ENCODE measurements around the gene SH3BP5. TPM values are rescaled to one million over a fixed set of nuclear protein-coding genes. Genes with fewer than 3 reads are reported as not detected.
A peak's percentile ranks its signal among the peaks of the same experiment; 100 is the strongest.

The SH3BP5 gene
- total RNA-seq, 1 donor from 2014 or later = 9.3 TPM

- H3K36me3 ChIP-seq (ENCODE audit: control insufficient read depth, insufficient read depth, low read length) = no peaks in the 10 kb centered on the region
- no peak for TF ChIP-seq CTCF (IDR thresholded peaks at IDR 0.05; ENCODE audit: insufficient read depth, low read length, poor library complexity, severe bottlenecking)
- no peak for DNase-seq (ENCODE audit: low read depth)
- H3K27me3 ChIP-seq (ENCODE audit: control insufficient read depth, insufficient read depth, low read length) = no peaks in the 10 kb centered on the region
- H3K4me3 ChIP-seq (ENCODE audit: low read depth, low read length) = no peak overlapping the region
Measured at GRCh38 chr3:15211937-15212336, 120.4 kb downstream of the SH3BP5 start.

- Histone ChIP-seq H3K27me3 (ENCODE audit: control insufficient read depth, insufficient read depth, low read length) (no peaks in the 10 kb centered on the region), H3K36me3 (ENCODE audit: control insufficient read depth, insufficient read depth, low read length) (no peaks in the 10 kb centered on the region), H3K4me3 (ENCODE audit: low read depth, low read length) (no peak overlapping the region)
- DNase-seq (ENCODE audit: low read depth) = no peak
- no peak for TF ChIP-seq CTCF (IDR thresholded peaks at IDR 0.05; ENCODE audit: insufficient read depth, low read length, poor library complexity, severe bottlenecking)
Measured at GRCh38 chr3:15207836-15208504, 124.4 kb downstream of the SH3BP5 start.

- Histone ChIP-seq H3K4me3 (ENCODE audit: low read depth, low read length) (peak overlapping the region; percentile 93), H3K36me3 (ENCODE audit: control insufficient read depth, insufficient read depth, low read length) (no peaks in the 10 kb centered on the region), H3K27me3 (ENCODE audit: control insufficient read depth, insufficient read depth, low read length) (no peaks in the 10 kb centered on the region)
- DNase-seq (ENCODE audit: low read depth) = no peak
- no peak for TF ChIP-seq CTCF (IDR thresholded peaks at IDR 0.05; ENCODE audit: insufficient read depth, low read length, poor library complexity, severe bottlenecking)
Measured at GRCh38 chr3:15206662-15207576, 125.5 kb downstream of the SH3BP5 start.

- peak; percentile 66 for DNase-seq (ENCODE audit: low read depth)
- Histone ChIP-seq H3K4me3 (ENCODE audit: low read depth, low read length) (peak within 1 kb of the TSS; percentile 93), H3K36me3 (ENCODE audit: control insufficient read depth, insufficient read depth, low read length) (no peaks in the 10 kb centered on the region), H3K27me3 (ENCODE audit: control insufficient read depth, insufficient read depth, low read length) (no peaks in the 10 kb centered on the region)
- TF ChIP-seq CTCF (IDR thresholded peaks at IDR 0.05; ENCODE audit: insufficient read depth, low read length, poor library complexity, severe bottlenecking) = peak; percentile 46
Measured at GRCh38 chr3:15205934-15206661, 126.3 kb downstream of the SH3BP5 start, which contains the start of gene CAPN7. CAPN7 (plus strand) TSS chr3:15206246; CDS start chr3:15206496, 250 bp downstream.

- Histone ChIP-seq H3K36me3 (ENCODE audit: control insufficient read depth, insufficient read depth, low read length) (no peaks in the 10 kb centered on the region), H3K27me3 (ENCODE audit: control insufficient read depth, insufficient read depth, low read length) (no peaks in the 10 kb centered on the region), H3K4me3 (ENCODE audit: low read depth, low read length) (peak overlapping the region; percentile 93)
- no peak for TF ChIP-seq CTCF (IDR thresholded peaks at IDR 0.05; ENCODE audit: insufficient read depth, low read length, poor library complexity, severe bottlenecking)
- DNase-seq (ENCODE audit: low read depth) = no peak
Measured at GRCh38 chr3:15205482-15205933, 126.9 kb downstream of the SH3BP5 start.

Other genes with a start within 250 kb of the SH3BP5 start
- 21.1 and 23.9 TPM in 2 replicates for gene RBSN, start 233.4 kb downstream of the SH3BP5 start, total RNA-seq
- 15.8 and 21.0 TPM in 2 replicates for gene CAPN7, start 126.3 kb downstream of the SH3BP5 start, total RNA-seq
- 26.1 and 31.6 TPM in 2 replicates for gene METTL6, start 95.0 kb upstream of the SH3BP5 start, total RNA-seq
- 33.1 and 35.8 TPM in 2 replicates for gene EAF1, start 95.0 kb upstream of the SH3BP5 start, total RNA-seq
- gene COLQ, start 189.1 kb upstream of the SH3BP5 start, total RNA-seq = 0.13 and 0.41 TPM in 2 replicates